ENCODE results near the gene TNIK. TPM values are rescaled to one million over a fixed set of nuclear protein-coding genes. Genes with fewer than 3 reads are reported as not detected.

TNIK gene
- total RNA-seq, 4 donors from 2014 or later: 1.5 to 20.3 (median 7.7) TPM

DNA sequence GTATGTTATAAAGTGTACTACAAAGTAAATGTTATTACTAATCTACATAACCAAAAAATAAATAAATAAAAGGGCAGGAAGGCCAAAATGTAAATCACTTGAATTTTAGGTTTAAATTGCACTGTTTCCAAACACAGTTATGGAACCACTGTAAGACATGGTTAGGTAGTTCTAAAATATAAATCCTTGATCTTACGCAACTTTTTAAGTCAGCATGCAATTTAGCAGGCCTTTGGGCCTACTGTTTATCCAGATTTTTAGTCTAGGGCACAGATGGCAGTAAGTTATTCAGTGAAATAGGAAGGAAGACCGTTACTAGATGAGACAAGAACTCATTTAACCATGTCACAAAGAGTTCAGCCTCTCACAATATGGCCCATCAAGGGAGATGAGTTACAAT, 246.3 kb downstream of the TNIK start:
- intact Hi-C loops (cut with DNase I; ENCODE audit: low total_unique reads): no loop called here
- H3K9me3 ChIP-seq: no peaks in the 10 kb centered on the region
- TF ChIP-seq POLR2A (IDR thresholded peaks at IDR 0.05): no peak
- TF ChIP-seq, protein P1, sequence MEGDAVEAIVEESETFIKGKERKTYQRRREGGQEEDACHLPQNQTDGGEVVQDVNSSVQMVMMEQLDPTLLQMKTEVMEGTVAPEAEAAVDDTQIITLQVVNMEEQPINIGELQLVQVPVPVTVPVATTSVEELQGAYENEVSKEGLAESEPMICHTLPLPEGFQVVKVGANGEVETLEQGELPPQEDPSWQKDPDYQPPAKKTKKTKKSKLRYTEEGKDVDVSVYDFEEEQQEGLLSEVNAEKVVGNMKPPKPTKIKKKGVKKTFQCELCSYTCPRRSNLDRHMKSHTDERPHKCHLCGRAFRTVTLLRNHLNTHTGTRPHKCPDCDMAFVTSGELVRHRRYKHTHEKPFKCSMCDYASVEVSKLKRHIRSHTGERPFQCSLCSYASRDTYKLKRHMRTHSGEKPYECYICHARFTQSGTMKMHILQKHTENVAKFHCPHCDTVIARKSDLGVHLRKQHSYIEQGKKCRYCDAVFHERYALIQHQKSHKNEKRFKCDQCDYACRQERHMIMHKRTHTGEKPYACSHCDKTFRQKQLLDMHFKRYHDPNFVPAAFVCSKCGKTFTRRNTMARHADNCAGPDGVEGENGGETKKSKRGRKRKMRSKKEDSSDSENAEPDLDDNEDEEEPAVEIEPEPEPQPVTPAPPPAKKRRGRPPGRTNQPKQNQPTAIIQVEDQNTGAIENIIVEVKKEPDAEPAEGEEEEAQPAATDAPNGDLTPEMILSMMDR (IDR thresholded peaks at IDR 0.05): no peak
- no peaks in the 10 kb centered on the region for H3K4me1 ChIP-seq
- no peaks in the 10 kb centered on the region for H3K36me3 ChIP-seq
- no peak overlapping the region for H3K4me3 ChIP-seq
- DNase-seq: no peak
- no peak overlapping the region for H3K27ac ChIP-seq
- H3K27me3 ChIP-seq: no peaks in the 10 kb centered on the region

DNA sequence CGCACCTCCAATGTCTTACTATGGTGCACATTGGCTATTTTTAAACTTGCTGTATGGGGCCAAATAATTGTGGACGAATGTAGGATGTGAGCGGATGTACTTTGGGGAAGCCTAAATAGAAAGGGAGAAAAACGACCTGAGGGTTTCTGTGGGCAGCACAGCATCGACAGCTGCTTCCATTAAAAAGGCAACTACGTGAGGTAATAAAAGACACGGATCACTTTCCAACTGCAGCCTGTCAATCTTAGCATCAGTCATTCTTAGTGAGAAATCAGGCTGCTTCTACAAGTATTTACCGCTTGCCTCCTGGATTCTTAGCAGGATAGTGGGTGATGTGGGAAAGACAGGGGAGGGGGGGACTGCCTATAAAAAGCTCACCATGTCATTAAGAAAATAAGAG, 247.0 kb downstream of the TNIK start:
- no peak overlapping the region for H3K4me3 ChIP-seq
- H3K27me3 ChIP-seq: no peaks in the 10 kb centered on the region
- H3K9me3 ChIP-seq: no peaks in the 10 kb centered on the region
- H3K27ac ChIP-seq: no peak overlapping the region
- intact Hi-C loops (cut with DNase I; ENCODE audit: low total_unique reads): no loop called here
- no peaks in the 10 kb centered on the region for H3K4me1 ChIP-seq
- TF ChIP-seq, protein P1 (IDR thresholded peaks at IDR 0.05): no peak
- no peak for TF ChIP-seq POLR2A (IDR thresholded peaks at IDR 0.05)
- H3K36me3 ChIP-seq: no peaks in the 10 kb centered on the region
- DNase-seq: no peak

DNA sequence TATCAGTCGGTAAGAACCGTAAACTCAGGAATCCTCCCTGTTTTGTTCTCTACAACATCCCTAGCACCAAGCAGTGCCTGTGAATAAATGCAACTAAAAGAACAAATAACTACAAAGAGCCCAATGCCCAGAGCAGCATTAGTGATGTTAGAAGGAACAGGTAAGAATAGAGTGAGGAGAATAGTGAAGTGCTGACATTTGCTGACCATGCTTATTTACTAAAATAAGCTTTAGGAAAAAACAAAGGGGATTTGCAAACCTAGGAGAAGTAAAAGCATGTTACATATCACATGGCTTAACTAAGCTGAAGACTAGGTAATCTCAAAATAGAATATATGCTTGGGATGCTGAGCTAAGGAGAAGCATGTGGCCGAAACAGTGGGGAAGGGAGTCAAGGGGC, 247.6 kb downstream of the TNIK start:
- no peaks in the 10 kb centered on the region for H3K9me3 ChIP-seq
- intact Hi-C loops (cut with DNase I; ENCODE audit: low total_unique reads): no loop called here
- H3K4me1 ChIP-seq: no peaks in the 10 kb centered on the region
- TF ChIP-seq, protein P1 (IDR thresholded peaks at IDR 0.05): no peak
- no peak for TF ChIP-seq POLR2A (IDR thresholded peaks at IDR 0.05)
- no peak overlapping the region for H3K27ac ChIP-seq
- no peak overlapping the region for H3K4me3 ChIP-seq
- no peaks in the 10 kb centered on the region for H3K36me3 ChIP-seq
- no peaks in the 10 kb centered on the region for H3K27me3 ChIP-seq
- DNase-seq: no peak

DNA sequence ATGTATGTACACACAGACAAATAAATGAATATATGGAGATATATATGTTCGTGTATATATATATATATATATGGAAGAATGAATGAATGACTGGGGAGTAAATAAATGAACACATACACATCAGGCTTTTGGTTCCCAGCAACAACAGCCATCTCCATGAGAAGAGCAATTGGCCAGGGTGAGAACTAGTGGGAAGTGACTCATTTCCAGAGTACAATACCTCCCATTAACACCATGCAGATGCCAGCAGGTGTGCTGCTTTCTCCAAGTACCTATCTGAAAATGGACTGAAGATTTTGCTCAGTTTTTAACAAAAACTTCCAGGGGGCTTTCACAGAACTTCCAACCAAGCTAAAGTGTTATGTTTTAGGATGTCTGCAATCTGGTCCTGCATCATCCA, 253.9 kb downstream of the TNIK start:
- intact Hi-C loops (cut with DNase I; ENCODE audit: low total_unique reads): no loop called here
- no peak for DNase-seq
- TF ChIP-seq, protein P1 (IDR thresholded peaks at IDR 0.05): no peak
- no peak for TF ChIP-seq POLR2A (IDR thresholded peaks at IDR 0.05)
- H3K27me3 ChIP-seq: no peaks in the 10 kb centered on the region
- H3K27ac ChIP-seq: no peak overlapping the region
- H3K36me3 ChIP-seq: no peaks in the 10 kb centered on the region
- no peak overlapping the region for H3K4me3 ChIP-seq
- no peaks in the 10 kb centered on the region for H3K4me1 ChIP-seq
- no peaks in the 10 kb centered on the region for H3K9me3 ChIP-seq

DNA sequence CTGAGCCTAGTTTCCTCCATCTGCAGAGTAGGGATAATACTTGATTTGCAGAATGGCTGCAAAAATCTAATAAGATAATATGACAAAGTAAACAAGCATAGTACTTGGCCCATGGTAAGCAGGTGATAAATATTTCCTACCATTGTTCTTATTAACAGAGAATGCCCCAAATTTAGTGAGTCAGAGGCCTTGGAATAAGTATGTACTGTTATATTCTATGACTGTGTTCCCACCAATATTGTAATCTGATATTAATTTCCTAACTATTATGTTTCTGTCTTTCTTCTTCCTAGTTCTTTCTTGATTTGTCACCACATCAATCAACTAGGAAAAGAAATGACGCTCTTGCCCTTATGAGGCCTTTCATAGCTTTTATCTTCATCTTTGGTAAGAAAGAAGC, 255.3 kb downstream of the TNIK start:
- no peak for TF ChIP-seq POLR2A (IDR thresholded peaks at IDR 0.05)
- TF ChIP-seq, protein P1 (IDR thresholded peaks at IDR 0.05): no peak
- intact Hi-C loops (cut with DNase I; ENCODE audit: low total_unique reads): no loop called here
- no peak for DNase-seq
- no peak overlapping the region for H3K4me3 ChIP-seq
- H3K36me3 ChIP-seq: no peaks in the 10 kb centered on the region
- no peaks in the 10 kb centered on the region for H3K4me1 ChIP-seq
- H3K9me3 ChIP-seq: no peaks in the 10 kb centered on the region
- no peaks in the 10 kb centered on the region for H3K27me3 ChIP-seq
- H3K27ac ChIP-seq: no peak overlapping the region

All from uterus (tissue), 4 donors.